IMR-90 (cell line): Measurements from ENCODE around the gene ALDH1A1. TPM values are rescaled to one million over a fixed set of nuclear protein-coding genes. Genes with fewer than 3 reads are reported as not detected.

Source experiments
- ATAC-seq: fragments of 200-7000 bp; cut with Tn5 transposase; 2 replicates; pipeline ENCODE4 v1.9.1; 2020; ENCODE audit warnings: low read depth, mild to moderate bottlenecking, moderate library complexity
- BruUV-seq: library from RNA; stranded (reverse); fragments of 400-500 nt; replicated peaks from 2 replicates; lab custom pipeline; 2021; lab: Mats Ljungman, UMichigan
- CTCF ChIA-PET: fragments of 300-600 bp; formaldehyde crosslinking; extraction: SDS; loops from one replicate; lab custom pipeline; 2021; ENCODE audit warnings: antibody characterized with exemption; lab: Yijun Ruan, JAX
- POLR2A ChIA-PET: fragments of 300-600 bp; sonication (Branson Sonifier 250); formaldehyde crosslinking; loops from one replicate; lab custom pipeline; 2022; ENCODE audit warnings: antibody characterized with exemption; ENCODE audit not compliant: unreplicated experiment; lab: Charles Lee
- DNase-seq: peaks from one replicate; pipeline ENCODE4 v3.0.0; 2013
- H2AFZ ChIP-seq: replicated peaks from 2 replicates; pipeline ENCODE3; 2013; ENCODE audit warnings: low read length, mild to moderate bottlenecking; ENCODE audit not compliant: poor library complexity
- H2AK5ac ChIP-seq: 2 replicates; pipeline ENCODE4 v1.6.1; 2013; ENCODE audit warnings: low read depth, low read length, inconsistent platforms
- H2AK9ac ChIP-seq: replicated peaks from 2 replicates; pipeline ENCODE3; 2013; ENCODE audit warnings: mild to moderate bottlenecking, low read depth, low read length, moderate library complexity; ENCODE audit not compliant: poor library complexity
- H2BK120ac ChIP-seq: 2 replicates; pipeline ENCODE4 v1.6.1; 2013; ENCODE audit warnings: low read depth, low read length, inconsistent platforms
- H2BK15ac ChIP-seq: 3 replicates; pipeline ENCODE4 v1.6.1; 2013; ENCODE audit warnings: low read depth, low read length, inconsistent platforms
- H2BK20ac ChIP-seq: 2 replicates; pipeline ENCODE4 v1.6.1; 2013; ENCODE audit warnings: low read depth, mild to moderate bottlenecking, inconsistent platforms, low read length, moderate library complexity
- H2BK5ac ChIP-seq: 2 replicates; pipeline ENCODE4 v1.6.1; 2013; ENCODE audit warnings: mild to moderate bottlenecking, low read depth, low read length, inconsistent platforms; ENCODE audit not compliant: poor library complexity, severe bottlenecking
- H3K14ac ChIP-seq: replicated peaks from 2 replicates; pipeline ENCODE4 v1.6.1; 2013; ENCODE audit warnings: low read depth, low read length, inconsistent platforms
- H3K18ac ChIP-seq: 2 replicates; pipeline ENCODE4 v1.6.1; 2013; ENCODE audit warnings: low read depth, low read length, control low read depth
- H3K23ac ChIP-seq: 2 replicates; pipeline ENCODE4 v1.6.1; 2013; ENCODE audit warnings: low read depth, low read length, inconsistent platforms
- H3K27ac ChIP-seq: 2 replicates; pipeline ENCODE4 v1.5.1; 2013; ENCODE audit warnings: mild to moderate bottlenecking, control low read depth, low read length; ENCODE audit not compliant: insufficient read depth
- H3K27me3 ChIP-seq: 2 replicates; pipeline ENCODE4 v1.6.1; 2013; ENCODE audit warnings: low read length; ENCODE audit not compliant: control insufficient read depth, insufficient read depth
- H3K36me3 ChIP-seq: 2 replicates; pipeline ENCODE4 v1.6.1; 2013; ENCODE audit warnings: low read length, mixed read lengths; ENCODE audit not compliant: control insufficient read depth, insufficient read depth
- H3K4ac ChIP-seq: 2 replicates; pipeline ENCODE4 v1.6.1; 2013; ENCODE audit warnings: low read depth, low read length, inconsistent platforms
- H3K4me1 ChIP-seq: 2 replicates; pipeline ENCODE4 v1.6.1; 2013; ENCODE audit warnings: low read length, mixed read lengths; ENCODE audit not compliant: control insufficient read depth, insufficient read depth
- H3K4me2 ChIP-seq: 2 replicates; pipeline ENCODE4 v1.6.1; 2013; ENCODE audit warnings: low read depth, mild to moderate bottlenecking, control low read depth, low read length, moderate library complexity
- H3K4me3 ChIP-seq: 2 replicates; pipeline ENCODE4 v1.5.1; 2013; ENCODE audit warnings: low read depth, mild to moderate bottlenecking, control low read depth, low read length, moderate library complexity; ENCODE audit not compliant: insufficient read depth
- H3K56ac ChIP-seq: 2 replicates; pipeline ENCODE4 v1.6.1; 2013; ENCODE audit warnings: low read length, inconsistent platforms; ENCODE audit not compliant: insufficient read depth; ENCODE audit errors: extremely low read depth
- H3K79me1 ChIP-seq, 2 experiments: 2 replicates each; pipeline ENCODE4 v1.6.1; 2013; ENCODE audit warnings: low read length in 2 of 2, inconsistent platforms in 1 of 2, low read depth in 1 of 2
- H3K9ac ChIP-seq: 2 replicates; pipeline ENCODE4 v1.6.1; 2013; ENCODE audit warnings: low read depth, low read length, control low read depth
- H3K9me1 ChIP-seq: 2 replicates; pipeline ENCODE4 v1.6.1; 2013; ENCODE audit warnings: low read length, inconsistent platforms; ENCODE audit not compliant: insufficient read depth
- H3K9me3 ChIP-seq: 2 replicates; pipeline ENCODE4 v1.6.1; 2013; ENCODE audit warnings: low read length; ENCODE audit not compliant: control insufficient read depth, insufficient read depth
- H4K20me1 ChIP-seq: 2 replicates; pipeline ENCODE4 v1.6.1; 2013; ENCODE audit warnings: low read length, inconsistent platforms; ENCODE audit not compliant: insufficient read depth
- H4K5ac ChIP-seq: 2 replicates; pipeline ENCODE4 v1.6.1; 2013; ENCODE audit warnings: mild to moderate bottlenecking, low read depth, low read length, control low read depth
- H4K8ac ChIP-seq, 2 experiments: 2 replicates each; pipeline ENCODE4 v1.6.1; 2013; ENCODE audit warnings: low read depth in 2 of 2, low read length in 2 of 2, control low read depth in 1 of 2, inconsistent platforms in 1 of 2
- H4K91ac ChIP-seq: 2 replicates; pipeline ENCODE4 v1.6.1; 2013; ENCODE audit warnings: low read depth, low read length, inconsistent platforms; ENCODE audit not compliant: insufficient read depth
- BHLHE40 ChIP-seq: fragments of 150-350 bp; IDR thresholded peaks from 2 replicates; pipeline ENCODE4 v1.6.1; 2016; ENCODE audit warnings: mild to moderate bottlenecking, low read depth, low read length
- CEBPB ChIP-seq: IDR thresholded peaks from 2 replicates; pipeline ENCODE4 v1.6.1; 2012; ENCODE audit warnings: low read depth, low read length, improper control_type of control experiment
- CHD1 ChIP-seq: IDR thresholded peaks from 2 replicates; pipeline ENCODE4 v1.6.1; 2012; ENCODE audit warnings: low read depth, low read length, improper control_type of control experiment
- CTCF ChIP-seq: conservative IDR thresholded peaks from 2 replicates; pipeline ENCODE4 v1.5.1; 2012; ENCODE audit warnings: mild to moderate bottlenecking, low read depth, low read length, improper control_type of control experiment
- ELK1 ChIP-seq: fragments of 150-350 bp; IDR thresholded peaks from 2 replicates; pipeline ENCODE4 v1.6.1; 2016; ENCODE audit warnings: low read depth, mild to moderate bottlenecking, low read length, moderate library complexity, borderline replicate concordance
- FOS ChIP-seq: fragments of 150-350 bp; IDR thresholded peaks from 2 replicates; pipeline ENCODE4 v1.6.1; 2016; ENCODE audit warnings: low read depth, low read length
- MAFK ChIP-seq: IDR thresholded peaks from 2 replicates; pipeline ENCODE4 v1.6.1; 2012; ENCODE audit warnings: low read depth, low read length, improper control_type of control experiment
- MAZ ChIP-seq: IDR thresholded peaks from 2 replicates; pipeline ENCODE4 v1.6.1; 2012; ENCODE audit warnings: low read depth, mild to moderate bottlenecking, low read length, improper control_type of control experiment, moderate library complexity, borderline replicate concordance
- MXI1 ChIP-seq: IDR thresholded peaks from 2 replicates; pipeline ENCODE4 v1.6.1; 2012; ENCODE audit warnings: low read depth, mild to moderate bottlenecking, low read length, moderate library complexity, borderline replicate concordance
- NFE2L2 ChIP-seq: fragments of 150-350 bp; IDR thresholded peaks from 2 replicates; pipeline ENCODE4 v1.6.1; 2016; ENCODE audit warnings: low read depth, mild to moderate bottlenecking, low read length
- POLR2A ChIP-seq: IDR thresholded peaks from 2 replicates; pipeline ENCODE4 v1.6.1; 2012; ENCODE audit warnings: mild to moderate bottlenecking, low read depth, low read length
- RAD21 ChIP-seq: IDR thresholded peaks from 2 replicates; pipeline ENCODE4 v1.6.1; 2012; ENCODE audit warnings: low read length, improper control_type of control experiment
- RCOR1 ChIP-seq: IDR thresholded peaks from 2 replicates; pipeline ENCODE4 v1.6.1; 2012; ENCODE audit warnings: mild to moderate bottlenecking, low read length, improper control_type of control experiment; ENCODE audit not compliant: insufficient replicate concordance
- RFX5 ChIP-seq: IDR thresholded peaks from 2 replicates; pipeline ENCODE4 v1.8.0; 2012; ENCODE audit warnings: low read depth, mild to moderate bottlenecking, low read length, moderate library complexity
- SMC3 ChIP-seq: fragments of 150-350 bp; IDR thresholded peaks from 2 replicates; pipeline ENCODE4 v1.6.1; 2016; ENCODE audit warnings: low read depth, mild to moderate bottlenecking, antibody characterized with exemption, low read length, moderate library complexity
- WGBS, 2 experiments: methylation state at CpG; one replicate each; pipeline versions ENCODE4 v1.1.5 to v1.1.7; 2013; ENCODE audit warnings: missing lambda C conversion rate in 2 of 2; ENCODE audit not compliant: insufficient read length in 1 of 2; ENCODE audit errors: extremely low coverage in 2 of 2; 5-methylcytosine and 5-hydroxymethylcytosine counted together
- dilution Hi-C: fragments of 300-500 bp; cut with HindIII; formaldehyde crosslinking; loops from one replicate; pipeline ENCODE4 v1.14.3; 2018; ENCODE audit warnings: low sequenced_read_pairs; ENCODE audit not compliant: unreplicated experiment
- in situ Hi-C: fragments of 300-500 bp; cut with MboI; formaldehyde crosslinking; loops from 3 replicates; pipeline ENCODE4 v1.14.3; 2019; ENCODE audit warnings: low sequenced_read_pairs, inconsistent platforms, mixed read lengths
- intact Hi-C: fragments of 100-400 bp; cut with micrococcal nuclease; formaldehyde crosslinking; loops from 2 replicates; pipeline ENCODE4 v1.10.0; 2022
- polyA plus RNA-seq, 3 experiments: library from polyadenylated mRNA; depleted of rRNA; stranded (reverse); fragments of >200 nt; gene quantifications; 2 replicates each; pipeline ENCODE4 v1.2.3, GENCODE V29; 2012; ENCODE audit warnings: low replicate concordance in 1 of 3
- total RNA-seq: library from RNA; depleted of rRNA; stranded (reverse); fragments of >200 nt; gene quantifications from 2 replicates; pipeline ENCODE4 v1.2.3, GENCODE V29; 2012
- TF ChIP-seq, protein P1 (sequence below): fragments of 150-350 bp; IDR thresholded peaks from 2 replicates; pipeline ENCODE4 v1.6.1; 2017; ENCODE audit warnings: mild to moderate bottlenecking, antibody characterized with exemption, low read length, low read depth

The ALDH1A1 gene
- total and polyA plus RNA-seq, 2 of the 4 experiments (the other 2 are of a cell fraction) = not detected

DNA sequence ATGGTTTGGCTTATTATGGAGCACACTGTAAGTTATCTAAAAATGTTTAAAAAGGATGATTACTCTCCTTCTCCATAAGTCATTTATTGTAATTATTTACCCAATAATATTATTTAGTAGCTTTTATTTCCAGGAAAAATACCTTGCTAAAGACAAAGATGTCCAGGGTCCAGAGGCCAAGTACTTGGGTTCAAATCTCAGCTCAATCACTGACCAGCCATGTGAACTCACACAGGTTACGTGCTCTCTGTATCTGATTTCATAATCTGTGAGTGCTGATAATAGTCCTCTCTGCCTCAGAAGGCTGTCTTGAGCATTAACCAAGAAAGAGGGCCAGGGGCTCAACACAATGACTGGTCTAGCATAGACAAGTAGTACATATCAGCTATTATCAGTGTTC lies 27.0 kb downstream of the ALDH1A1 start:
- DNase-seq = no peak
- Histone ChIP-seq H2BK20ac (no peak overlapping the region), H4K8ac (no peak overlapping the region), H3K4me2 (no peak overlapping the region), H2AFZ (no peak overlapping the region), H4K91ac (no peak overlapping the region), H3K36me3 (no peaks in the 10 kb centered on the region), H3K79me1 (no peaks in the 10 kb centered on the region), H2AK5ac (no peak overlapping the region), H3K23ac (no peak overlapping the region), H3K4me3 (no peak overlapping the region), H4K20me1 (no peaks in the 10 kb centered on the region), H2BK120ac (no peak overlapping the region), H3K9me1 (no peaks in the 10 kb centered on the region), H2BK15ac (no peak overlapping the region), H3K14ac (no peak overlapping the region), H3K9me3 (no peaks in the 10 kb centered on the region), H3K27me3 (no peaks in the 10 kb centered on the region), H3K27ac (no peak overlapping the region), H3K4me1 (no peaks in the 10 kb centered on the region), H3K4ac (no peak overlapping the region), H3K18ac (no peak overlapping the region), H2BK5ac (no peak overlapping the region), H3K56ac (no peak overlapping the region), H3K9ac (no peak overlapping the region), H2AK9ac (no peak overlapping the region), H4K5ac (no peak overlapping the region)
- in situ Hi-C loops = no loop called here
- no TSS peak for BruUV-seq
- WGBS, 2 experiments = no CpG with 5 or more reads among the region's 1 CpG
- ChIA-PET POLR2A (no interaction called here), CTCF (no interaction called here)
- ATAC-seq = no peak
- TF ChIP-seq POLR2A (no peak), SMC3 (no peak), RCOR1 (no peak), CEBPB (no peak), MAFK (no peak), NFE2L2 (no peak), RFX5 (no peak), BHLHE40 (no peak), MXI1 (no peak), CHD1 (no peak), ELK1 (no peak), MAZ (no peak), CTCF (no peak), FOS (no peak), RAD21 (no peak)
- TF ChIP-seq, protein P1, sequence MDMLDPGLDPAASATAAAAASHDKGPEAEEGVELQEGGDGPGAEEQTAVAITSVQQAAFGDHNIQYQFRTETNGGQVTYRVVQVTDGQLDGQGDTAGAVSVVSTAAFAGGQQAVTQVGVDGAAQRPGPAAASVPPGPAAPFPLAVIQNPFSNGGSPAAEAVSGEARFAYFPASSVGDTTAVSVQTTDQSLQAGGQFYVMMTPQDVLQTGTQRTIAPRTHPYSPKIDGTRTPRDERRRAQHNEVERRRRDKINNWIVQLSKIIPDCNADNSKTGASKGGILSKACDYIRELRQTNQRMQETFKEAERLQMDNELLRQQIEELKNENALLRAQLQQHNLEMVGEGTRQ = no peak
- intact Hi-C loops = no loop called here
- dilution Hi-C loops = no loop called here
